OCI-LY1 (cell line): ENCODE measurements around the gene FOXJ2.

Experiments
- EZH2 ChIP-seq: fragments of 200-600 bp; sonication (generic), shearing (Covaris generic); IDR thresholded peaks from 2 replicates; pipeline ENCODE4 v1.8.0; 2017; ENCODE audit warnings: borderline replicate concordance, mixed run types, mild to moderate bottlenecking, antibody characterized with exemption, low read length, moderate library complexity, mixed read lengths
- TF ChIP-seq, protein P1 (sequence below): fragments of 200-600 bp; sonication (generic), shearing (Covaris generic); IDR thresholded peaks from 2 replicates; pipeline ENCODE4 v1.5.1; 2017; ENCODE audit warnings: mild to moderate bottlenecking, antibody characterized with exemption, low read length, moderate library complexity, mixed read lengths

DNA sequence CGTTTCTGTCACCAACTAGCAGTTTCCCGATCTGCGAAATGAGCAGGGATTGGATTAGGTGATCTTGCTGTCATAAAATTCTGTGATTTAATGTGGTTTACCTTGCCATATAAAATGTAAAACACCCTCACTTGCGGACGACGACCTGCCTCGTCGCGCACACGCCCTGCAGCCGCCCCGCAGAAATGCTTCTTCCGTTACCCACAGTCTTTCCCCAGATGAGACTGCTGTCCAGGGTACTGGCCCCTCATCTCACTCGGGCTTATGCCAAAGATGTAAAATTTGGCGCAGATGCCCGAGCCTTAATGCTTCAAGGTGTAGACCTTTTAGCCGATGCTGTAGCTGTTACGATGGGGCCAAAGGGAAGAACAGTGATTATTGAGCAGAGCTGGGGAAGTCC, 17.7 kb upstream of the FOXJ2 start:
- TF ChIP-seq, protein P1, sequence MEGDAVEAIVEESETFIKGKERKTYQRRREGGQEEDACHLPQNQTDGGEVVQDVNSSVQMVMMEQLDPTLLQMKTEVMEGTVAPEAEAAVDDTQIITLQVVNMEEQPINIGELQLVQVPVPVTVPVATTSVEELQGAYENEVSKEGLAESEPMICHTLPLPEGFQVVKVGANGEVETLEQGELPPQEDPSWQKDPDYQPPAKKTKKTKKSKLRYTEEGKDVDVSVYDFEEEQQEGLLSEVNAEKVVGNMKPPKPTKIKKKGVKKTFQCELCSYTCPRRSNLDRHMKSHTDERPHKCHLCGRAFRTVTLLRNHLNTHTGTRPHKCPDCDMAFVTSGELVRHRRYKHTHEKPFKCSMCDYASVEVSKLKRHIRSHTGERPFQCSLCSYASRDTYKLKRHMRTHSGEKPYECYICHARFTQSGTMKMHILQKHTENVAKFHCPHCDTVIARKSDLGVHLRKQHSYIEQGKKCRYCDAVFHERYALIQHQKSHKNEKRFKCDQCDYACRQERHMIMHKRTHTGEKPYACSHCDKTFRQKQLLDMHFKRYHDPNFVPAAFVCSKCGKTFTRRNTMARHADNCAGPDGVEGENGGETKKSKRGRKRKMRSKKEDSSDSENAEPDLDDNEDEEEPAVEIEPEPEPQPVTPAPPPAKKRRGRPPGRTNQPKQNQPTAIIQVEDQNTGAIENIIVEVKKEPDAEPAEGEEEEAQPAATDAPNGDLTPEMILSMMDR: no peak
- no peak for TF ChIP-seq EZH2
